Effector CD4-positive, alpha-beta T cell (primary cell): Measurements from ENCODE around the gene PROZ.

Experiments used
- DNase-seq: peaks from one replicate; pipeline ENCODE4 v3.0.0-alpha.2; 2020

The PROZ gene

GRCh38 chr13:113142876-113143275, 15.6 kb upstream of the PROZ start:
- DNase-seq = no peak

DNA sequence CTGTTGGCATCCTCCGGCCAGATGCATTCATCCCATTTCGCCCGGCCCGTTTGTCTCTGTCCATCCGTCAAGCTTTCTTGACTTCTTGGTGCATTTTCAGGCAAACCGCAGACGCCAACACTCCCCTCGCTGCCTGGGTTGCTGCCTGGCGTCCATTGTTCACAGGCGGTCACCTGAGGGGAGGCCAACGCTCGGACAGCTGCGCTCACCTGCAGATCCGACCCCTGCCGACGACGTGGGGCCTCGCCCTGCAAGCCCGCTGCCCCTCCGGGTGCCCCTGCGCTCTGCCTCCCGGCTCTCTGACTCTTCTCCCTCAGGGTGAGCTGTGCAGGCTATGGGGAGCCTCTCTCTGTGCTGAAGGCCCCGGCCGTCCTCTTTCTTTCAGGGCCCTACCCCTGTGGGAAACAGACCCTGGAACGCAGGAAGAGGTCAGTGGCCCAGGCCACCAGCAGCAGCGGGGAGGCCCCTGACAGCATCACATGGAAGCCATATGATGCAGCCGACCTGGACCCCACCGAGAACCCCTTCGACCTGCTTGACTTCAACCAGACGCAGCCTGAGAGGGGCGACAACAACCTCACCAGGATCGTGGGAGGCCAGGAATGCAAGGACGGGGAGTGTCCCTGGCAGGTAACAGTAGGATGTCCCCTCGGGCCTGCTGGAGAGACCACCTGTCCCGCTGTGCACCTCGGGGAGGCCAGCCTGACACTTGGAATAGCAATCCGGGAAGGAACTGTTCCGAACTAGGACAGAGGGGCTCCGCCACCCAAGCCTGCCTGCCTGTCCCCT, 14.8 kb upstream of the PROZ start:
- DNase-seq = no peak

DNA sequence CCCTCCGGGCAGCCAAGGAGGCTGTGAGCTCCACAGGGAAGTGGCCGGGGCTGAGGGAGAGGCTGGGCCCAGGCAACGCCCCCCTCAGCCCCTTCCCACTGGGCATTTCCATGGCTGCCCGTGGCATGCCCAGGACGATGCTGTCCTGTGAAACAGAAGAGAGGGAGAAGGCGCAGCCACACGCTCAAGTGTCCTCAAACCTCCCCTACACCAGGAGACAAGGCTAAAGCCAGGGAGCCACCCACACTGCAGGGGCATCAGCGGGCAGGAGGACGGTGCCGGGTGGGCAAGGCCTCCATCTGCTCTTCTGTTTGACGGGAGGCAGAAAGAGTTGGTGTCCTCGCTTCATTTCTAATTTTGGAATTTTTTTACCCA, 14.2 kb upstream of the PROZ start:
- no peak for DNase-seq

- DNase-seq = no peak
Measured at GRCh38 chr13:113145496-113145895, 13.0 kb upstream of the PROZ start.

- no peak for DNase-seq
Measured at GRCh38 chr13:113145911-113146598, 12.4 kb upstream of the PROZ start.

GRCh38 chr13:113146750-113147149, 11.7 kb upstream of the PROZ start:
- no peak for DNase-seq

DNA sequence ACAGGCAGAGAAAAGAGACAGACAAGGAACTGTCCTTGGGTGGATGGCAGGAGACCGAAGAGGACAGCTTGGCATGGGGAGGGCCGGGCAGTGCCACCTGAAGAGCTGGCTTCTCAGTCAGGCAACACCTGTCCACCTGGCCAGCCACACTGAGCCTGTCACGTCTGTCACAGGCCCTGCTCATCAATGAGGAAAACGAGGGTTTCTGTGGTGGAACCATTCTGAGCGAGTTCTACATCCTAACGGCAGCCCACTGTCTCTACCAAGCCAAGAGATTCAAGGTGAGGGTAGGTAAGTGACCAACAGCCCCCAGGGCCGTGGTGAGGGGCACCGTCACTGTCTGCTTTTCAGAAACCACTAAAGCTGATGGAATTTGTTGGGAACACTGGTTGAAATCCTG, 11.2 kb upstream of the PROZ start:
- DNase-seq = no peak

DNA sequence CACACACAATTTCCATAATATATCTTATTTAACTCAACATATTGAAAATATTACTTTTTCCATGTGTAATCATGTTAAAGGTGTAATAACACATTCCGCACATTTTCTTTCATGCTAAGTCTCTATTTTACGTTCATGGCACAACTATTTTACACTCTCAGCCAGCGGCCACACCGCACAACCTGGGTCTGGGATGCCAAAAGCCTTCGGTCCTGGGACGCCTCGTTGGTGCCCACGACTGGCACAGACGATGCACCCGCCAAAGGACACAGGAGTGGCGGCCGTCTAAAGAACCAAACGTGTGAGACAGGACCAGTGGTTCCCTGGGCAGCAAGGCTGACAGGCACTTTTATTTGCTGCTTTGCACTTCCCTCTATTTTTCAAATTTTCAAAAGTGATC, 10.0 kb upstream of the PROZ start:
- DNase-seq = no peak

GRCh38 chr13:113148940-113149503, 9.4 kb upstream of the PROZ start:
- no peak for DNase-seq

GRCh38 chr13:113149711-113150549, 8.5 kb upstream of the PROZ start:
- DNase-seq = no peak

DNA sequence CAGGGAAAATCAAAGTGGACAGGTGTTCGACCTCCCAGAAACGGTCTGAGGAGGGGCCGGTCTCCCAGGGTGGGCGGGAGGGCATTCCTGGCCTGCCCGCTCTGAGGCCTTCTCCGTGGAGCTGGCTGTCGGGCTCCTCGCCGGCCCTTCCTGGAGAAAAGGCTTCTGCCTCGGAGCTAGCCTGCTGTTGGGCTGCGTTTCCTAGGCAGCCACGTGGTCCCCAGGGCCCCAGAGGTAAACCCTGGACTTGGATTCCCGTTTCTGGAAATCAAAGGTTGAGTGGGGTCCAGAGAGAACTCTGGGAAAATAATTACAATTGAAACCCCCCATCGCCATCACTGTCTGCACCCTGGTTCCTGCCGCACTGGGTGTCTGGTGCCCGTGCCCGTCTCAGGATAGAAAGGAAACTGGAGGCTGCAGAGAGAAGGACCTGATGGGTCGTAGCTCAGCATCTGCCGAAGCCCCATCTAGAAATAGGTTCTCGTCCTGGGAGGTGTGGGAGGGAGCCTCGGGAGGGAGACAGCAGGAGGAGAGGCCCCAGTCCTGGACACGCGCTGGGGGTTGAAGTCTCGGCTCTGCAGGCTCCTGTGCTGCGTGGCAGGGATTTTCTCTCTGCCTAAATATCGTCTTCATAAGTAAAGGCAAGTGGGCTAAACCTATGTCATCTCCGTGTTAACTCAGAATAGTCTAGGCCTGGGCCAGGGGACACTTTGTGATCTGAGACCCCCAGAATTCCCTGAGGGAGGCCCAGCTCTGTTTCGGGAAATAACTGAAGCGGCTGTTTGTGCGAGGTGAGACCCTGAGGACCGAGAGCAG, 7.7 kb upstream of the PROZ start:
- no peak for DNase-seq

GRCh38 chr13:113151745-113152690, 6.4 kb upstream of the PROZ start:
- DNase-seq = no peak

- DNase-seq = no peak
Measured at GRCh38 chr13:113152691-113152983, 5.8 kb upstream of the PROZ start.

DNA sequence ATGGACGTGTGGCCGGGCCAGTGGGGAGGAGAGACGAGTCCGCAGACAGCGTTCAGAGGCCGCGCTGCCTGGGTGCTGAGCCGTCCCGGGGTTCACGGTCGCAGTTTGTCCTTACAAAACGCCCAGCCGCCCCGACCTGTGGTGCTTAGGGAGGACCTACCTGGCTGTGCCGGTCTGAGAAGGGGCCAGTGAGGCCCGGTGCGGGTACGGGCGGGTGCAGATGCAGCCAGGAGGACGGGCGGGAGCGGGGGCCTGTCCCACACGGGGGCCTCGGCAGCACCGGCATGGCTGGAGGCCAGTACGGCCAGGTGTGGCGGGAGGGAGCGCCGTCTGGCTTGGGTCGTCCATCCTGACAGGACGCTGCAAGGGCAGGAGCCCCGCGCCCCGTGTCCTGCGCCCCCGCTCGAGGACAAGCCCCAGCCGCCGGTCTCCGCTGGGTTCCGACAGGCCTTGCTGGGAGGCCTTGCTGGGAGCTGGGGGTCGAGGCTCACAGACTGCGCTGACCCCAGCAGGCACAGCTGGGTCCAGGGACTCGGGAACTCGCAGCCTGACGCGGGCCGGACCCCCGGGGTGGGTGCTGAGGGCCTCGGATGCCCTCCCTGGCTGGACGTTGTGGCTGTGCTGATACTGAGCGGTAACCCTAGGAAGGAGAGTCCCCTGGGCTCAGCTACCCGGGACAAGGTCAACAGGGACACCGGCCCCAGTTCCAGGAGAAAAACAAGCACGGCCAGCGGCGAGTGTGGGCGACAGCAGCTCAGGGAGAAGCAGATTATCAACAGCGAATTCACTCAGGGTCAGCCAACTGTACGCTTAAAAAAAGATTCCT, 5.3 kb upstream of the PROZ start:
- DNase-seq = peak; percentile 19

DNA sequence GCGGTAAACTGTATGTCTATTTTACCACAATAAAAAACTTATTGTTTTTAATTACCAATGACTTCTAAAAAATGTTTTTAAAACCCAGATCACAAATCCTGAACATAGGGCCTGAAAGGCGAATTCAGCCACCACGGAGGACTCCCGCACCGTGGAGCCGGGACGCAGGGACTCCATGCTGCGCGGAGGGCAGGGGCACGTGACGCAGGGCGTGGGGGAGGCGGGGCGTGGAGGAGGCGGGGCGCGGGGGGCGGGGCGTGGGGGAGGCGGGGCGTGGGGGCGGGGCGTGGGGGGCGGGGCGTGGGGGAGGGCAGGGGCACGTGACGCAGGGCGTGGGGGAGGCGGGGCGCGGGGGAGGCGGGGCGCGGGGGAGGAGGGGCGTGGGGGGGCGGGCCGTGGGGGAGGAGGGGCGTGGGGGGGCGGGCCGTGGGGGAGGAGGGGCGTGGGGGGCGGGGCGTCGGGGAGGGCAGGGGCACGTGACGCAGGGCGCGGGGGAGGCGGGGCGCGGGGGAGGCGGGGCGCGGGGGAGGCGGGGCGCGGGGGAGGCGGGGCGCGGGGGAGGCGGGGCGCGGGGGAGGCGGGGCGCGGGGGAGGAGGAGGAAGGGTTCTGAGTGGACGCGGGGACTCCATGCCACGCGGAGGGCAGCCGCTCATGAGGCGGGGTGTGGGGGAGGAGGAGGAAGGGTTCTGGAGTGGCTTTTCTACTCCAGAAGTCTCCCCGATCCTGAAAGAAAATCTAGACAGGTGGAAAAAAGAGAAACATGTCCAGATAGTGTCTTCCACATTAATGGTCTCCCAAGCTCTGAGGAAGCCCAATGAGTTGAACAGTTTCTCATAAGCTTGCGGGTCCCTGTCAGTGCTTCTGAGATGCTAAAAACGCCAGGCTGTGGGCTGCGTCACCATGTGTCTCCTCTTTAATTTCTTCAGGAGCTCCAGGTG, 4.4 kb upstream of the PROZ start:
- peak; percentile 71 for DNase-seq

DNA sequence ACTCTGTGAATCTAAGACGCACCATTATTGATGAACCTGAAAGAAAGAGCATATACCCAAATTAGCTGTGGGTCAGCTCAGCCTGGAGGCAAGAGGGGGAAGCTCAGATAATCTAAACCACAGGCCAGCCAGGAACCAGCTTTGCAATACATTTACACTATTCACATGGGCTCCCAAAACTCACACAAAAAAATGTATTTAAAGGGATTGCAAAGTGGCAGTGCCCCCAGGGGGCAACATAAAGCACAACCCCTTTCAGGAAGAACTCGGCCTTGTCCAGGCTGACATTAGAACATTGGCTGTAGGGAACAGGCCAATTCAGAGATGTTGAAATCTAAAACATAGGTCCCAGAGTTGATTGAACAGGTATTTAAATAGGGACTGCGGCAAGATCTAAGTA, 3.2 kb upstream of the PROZ start:
- no peak for DNase-seq

DNA sequence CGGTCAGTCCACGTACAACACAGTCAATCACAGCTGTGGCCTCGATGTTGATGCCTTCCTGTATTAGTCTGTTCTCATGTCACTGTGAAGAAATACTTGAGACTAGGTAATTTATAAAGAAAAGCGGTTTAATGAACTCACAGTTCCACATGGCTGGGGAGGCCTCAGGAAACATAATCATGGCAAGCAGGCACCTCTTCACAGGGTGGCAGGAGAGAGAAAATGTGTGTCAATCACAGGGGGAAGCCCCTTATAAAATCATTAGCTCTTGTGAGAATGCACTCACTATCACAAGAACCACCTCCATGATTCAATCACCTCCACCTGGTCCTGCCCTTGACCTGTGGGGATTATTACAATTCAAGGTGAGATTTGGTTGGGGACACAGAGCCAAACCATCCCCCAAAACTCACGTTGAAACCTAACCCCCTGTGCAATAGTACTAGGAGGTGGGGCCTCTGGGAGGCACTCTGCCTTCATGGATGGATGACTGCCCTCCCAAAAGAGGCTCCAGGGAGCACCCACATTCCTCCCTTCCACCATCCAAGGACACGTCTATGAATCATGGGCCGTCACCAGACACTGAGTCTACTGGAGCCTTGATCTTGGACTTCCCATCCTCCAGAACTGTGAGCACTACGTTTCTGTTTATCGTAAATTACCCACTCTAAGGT, 2.3 kb upstream of the PROZ start:
- no peak for DNase-seq

GRCh38 chr13:113157206-113157928, 1.1 kb upstream of the PROZ start:
- DNase-seq = no peak
